GM21825 (cell line): ENCODE measurements around the gene CD276.
A peak's percentile ranks its signal among the peaks of the same experiment; 100 is the strongest.
"Not testable (repeated sequence)": the region's sequence is repeated elsewhere in the genome, so short reads cannot be mapped to it uniquely, and the experiment has no call there.

ENCODE experiments used
- ATAC-seq: cut with Tn5 transposase; IDR thresholded peaks from one replicate; pipeline ENCODE4 v1.9.1; 2021; ENCODE audit warnings: mild to moderate bottlenecking, moderate library complexity; ENCODE audit not compliant: unreplicated experiment

CD276 gene

DNA sequence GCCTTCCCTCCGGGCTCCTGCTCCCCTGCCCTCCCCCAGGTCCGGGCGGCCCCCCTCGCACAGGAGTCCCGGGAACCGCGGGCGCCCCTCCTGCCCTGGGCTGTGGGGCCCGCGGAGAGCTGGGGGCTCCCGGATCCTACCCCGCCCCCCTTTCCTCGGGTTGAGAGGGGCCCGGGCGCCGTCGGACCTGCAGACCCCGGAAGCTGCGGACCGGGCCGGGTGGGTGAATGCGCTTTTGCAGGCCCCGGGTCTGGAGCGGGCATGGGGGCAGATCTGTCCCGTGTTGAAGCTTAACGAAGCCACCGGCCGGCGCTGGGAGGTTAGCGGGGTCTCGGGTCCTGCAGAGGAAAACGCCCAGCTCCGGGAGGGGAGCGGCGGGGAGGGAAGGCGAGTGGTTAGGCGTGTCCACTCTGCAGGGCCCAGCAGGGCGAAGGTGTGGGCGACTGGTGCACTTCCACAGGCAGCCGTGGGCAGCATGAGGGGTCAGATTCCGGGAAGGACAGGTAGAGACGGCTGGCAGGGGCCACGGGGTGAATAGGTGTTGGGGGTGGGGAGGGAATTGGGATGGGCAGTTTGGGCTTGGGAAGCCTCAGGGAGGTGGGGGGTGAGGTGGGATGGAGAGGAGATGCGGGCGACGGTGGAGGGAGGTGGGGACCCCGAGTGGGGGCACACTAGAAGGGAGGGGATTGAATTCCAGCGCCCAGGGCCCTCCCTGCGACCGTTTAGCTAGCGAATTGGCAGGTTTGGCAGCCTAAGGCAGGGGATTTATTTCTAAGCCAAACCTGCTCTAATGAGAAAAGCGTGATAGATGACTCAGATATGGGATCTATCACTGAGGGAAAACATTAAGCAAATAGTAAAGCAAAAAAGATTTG lies 635 bp downstream of the CD276 start:
- ATAC-seq = no peak

DNA sequence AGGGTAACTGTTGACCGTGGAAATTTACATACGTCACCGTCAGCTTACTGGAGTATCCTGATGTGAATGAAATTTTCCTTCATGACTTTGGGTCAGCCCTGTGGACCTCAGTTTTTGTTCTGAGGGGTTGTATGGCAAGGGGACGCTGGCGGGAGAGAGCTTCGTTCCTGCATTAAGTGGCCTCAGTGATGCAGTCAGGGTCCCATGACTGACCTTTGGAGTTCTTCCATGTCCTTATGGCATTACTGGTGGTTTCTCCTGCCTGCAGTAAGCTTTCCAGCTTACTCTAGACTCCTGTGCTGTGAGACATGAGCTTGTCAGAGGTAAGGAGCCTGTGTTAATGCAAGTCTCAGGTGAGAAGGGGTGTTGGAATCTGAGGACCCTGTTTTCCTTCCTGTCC lies 1.8 kb downstream of the CD276 start:
- no peak for ATAC-seq

GRCh38 chr15:73686781-73687256 lies 2.6 kb downstream of the CD276 start:
- no peak for ATAC-seq

GRCh38 chr15:73687351-73687750 lies 3.2 kb downstream of the CD276 start:
- no peak for ATAC-seq

GRCh38 chr15:73688455-73688854 lies 4.3 kb downstream of the CD276 start:
- no peak for ATAC-seq

GRCh38 chr15:73691396-73691795 lies 7.2 kb downstream of the CD276 start:
- ATAC-seq = no peak

DNA sequence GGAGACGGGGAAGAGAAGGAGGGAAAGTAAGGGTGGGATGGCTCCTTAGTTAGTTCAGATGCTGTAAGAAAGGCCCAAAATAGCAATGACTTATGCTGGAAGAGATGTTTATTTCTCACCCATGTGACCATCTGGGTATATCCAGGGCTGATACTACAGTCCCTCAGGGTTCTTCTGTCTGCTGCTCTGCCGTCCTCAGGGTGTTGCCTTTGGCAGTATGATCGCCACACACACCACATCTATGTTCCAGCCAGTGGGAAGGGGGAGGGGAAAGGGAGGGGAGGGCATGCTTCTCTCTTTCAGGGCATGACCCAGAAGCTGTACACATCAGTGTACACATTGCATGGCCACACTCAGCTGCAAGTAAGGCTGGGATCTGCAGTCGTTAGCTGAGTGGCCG lies 10.2 kb downstream of the CD276 start:
- no peak for ATAC-seq

DNA sequence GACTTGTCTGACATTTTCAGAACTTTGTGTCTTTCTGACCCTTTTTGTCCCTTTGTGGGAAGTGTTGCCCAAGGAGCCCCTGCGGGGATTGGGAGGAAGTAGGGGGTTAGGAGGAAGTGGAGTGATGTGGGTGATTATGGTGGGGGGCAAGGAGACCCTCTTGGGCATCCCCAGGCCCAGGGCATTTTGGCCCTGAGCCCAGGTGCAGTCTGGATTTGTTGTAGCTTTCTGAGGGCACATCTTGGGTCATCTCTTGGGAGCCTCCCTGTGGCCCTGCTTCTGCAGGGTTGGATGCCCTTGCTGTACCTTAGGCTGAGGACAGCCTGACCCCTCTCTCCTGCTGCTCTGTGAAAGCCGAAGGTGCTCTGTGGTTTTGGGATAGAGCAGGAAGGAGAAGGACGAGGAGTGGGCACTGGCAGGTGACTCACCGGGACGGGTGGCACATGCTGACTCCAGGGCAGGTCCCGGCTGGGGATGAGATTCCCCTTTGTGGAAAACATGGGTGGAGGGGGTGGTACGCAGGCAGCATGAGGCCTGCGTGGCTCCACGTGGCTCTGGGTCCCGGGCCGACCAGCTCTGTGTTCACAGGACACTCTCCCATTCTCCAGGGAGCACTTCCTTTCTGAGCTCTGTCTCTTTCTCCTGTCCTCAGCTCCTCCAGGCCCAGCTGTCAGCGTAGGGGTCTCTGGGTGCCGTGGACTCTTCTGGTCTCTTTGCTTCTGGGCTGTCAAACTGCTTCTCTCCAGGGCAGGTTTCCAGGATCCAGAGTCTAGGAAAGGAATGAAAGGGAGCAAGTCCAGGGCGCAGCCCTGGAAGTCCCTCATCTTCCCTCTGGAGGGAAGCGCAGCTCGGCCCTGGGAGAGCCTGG lies 11.8 kb downstream of the CD276 start:
- no peak for ATAC-seq

DNA sequence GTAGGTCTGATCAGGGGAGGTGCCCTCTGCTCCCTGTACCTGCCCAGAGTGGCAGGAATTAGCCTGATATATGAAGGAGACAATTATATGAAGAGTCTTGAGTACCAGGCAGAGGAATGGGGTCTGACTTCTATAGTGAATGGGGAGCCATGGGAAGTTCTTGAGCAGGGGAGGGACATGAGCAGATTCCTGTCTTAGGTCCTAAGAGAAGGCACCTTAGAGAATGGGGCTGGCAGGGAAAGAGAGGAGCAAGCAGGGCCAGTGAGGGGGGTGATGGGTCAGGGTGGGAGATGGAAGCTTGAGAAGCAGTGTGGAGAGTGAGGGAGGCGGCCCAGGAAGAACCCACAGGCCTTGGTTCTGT lies 12.4 kb downstream of the CD276 start:
- no peak for ATAC-seq

- peak; percentile 65 for ATAC-seq
Measured at GRCh38 chr15:73697033-73697467, 12.9 kb downstream of the CD276 start.

DNA sequence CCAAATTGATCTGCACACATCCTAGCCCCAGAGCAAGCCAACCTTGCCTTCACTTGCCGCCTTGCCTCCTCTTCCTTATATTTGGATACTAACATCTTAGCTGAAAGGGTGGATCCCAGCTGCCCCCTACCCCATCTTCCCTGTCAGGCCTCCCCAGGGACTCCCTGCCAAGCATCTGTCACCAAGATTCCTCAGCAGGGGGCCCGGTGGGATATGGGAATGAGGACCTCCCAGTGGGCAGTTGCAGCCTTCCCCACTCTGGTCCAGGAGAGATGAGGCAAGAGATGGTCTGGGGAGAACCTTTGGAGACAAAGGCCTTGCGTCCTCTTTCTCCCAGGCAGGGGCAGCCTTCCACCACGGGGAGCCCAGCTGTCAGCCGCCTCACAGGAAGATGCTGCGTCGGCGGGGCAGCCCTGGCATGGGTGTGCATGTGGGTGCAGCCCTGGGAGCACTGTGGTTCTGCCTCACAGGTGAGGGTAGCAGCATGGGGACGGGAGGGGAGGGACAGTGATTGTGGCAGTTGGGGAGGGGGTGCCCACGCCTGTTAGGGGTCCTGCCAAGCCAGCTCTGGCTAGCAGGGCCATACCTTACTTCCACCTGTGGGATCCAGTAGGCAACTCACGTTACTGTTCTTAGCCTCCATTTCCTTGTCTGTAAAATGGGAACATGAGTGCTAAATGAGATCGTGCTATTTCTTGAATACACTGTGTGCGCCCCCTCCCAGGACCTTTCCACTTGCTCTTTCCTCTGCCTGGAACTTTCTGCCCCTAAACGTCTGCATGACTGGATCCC lies 15.3 kb downstream of the CD276 start:
- ATAC-seq = no peak

GRCh38 chr15:73700041-73700842 lies 16.1 kb downstream of the CD276 start:
- no peak for ATAC-seq

- ATAC-seq = not testable (repeated sequence)
Measured at GRCh38 chr15:73702311-73703239, 18.4 kb downstream of the CD276 start.

DNA sequence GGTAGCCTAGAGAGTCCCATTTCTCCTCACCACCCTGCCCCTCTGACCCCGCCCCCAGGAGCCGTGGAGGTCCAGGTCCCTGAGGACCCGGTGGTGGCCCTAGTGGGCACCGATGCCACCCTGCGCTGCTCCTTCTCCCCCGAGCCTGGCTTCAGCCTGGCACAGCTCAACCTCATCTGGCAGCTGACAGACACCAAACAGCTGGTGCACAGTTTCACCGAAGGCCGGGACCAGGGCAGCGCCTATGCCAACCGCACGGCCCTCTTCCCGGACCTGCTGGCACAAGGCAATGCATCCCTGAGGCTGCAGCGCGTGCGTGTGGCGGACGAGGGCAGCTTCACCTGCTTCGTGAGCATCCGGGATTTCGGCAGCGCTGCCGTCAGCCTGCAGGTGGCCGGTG lies 19.4 kb downstream of the CD276 start:
- not testable (repeated sequence) for ATAC-seq

DNA sequence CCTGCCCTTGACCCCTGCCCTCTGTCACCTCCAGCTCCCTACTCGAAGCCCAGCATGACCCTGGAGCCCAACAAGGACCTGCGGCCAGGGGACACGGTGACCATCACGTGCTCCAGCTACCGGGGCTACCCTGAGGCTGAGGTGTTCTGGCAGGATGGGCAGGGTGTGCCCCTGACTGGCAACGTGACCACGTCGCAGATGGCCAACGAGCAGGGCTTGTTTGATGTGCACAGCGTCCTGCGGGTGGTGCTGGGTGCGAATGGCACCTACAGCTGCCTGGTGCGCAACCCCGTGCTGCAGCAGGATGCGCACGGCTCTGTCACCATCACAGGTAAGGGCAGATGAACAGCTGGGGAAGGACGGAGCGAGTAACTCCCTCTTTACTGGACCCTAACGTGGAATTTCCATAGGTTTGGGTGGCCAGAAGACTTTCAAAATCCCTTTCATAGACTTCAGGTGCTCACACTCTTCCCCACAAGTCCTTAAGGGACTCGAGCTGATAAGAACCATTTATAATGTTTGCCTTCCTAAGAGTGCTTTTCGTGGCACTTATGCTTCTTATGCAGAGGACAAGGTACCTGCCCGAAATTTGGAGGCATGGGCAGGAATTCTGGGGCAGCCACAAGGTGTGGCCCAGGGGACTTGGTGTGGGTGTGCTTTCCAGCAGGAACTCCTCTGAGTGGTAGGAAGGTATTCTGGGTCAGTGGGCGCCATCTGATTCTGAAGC lies 20.1 kb downstream of the CD276 start:
- not testable (repeated sequence) for ATAC-seq

GRCh38 chr15:73704869-73705645 lies 20.9 kb downstream of the CD276 start:
- ATAC-seq = no peak

DNA sequence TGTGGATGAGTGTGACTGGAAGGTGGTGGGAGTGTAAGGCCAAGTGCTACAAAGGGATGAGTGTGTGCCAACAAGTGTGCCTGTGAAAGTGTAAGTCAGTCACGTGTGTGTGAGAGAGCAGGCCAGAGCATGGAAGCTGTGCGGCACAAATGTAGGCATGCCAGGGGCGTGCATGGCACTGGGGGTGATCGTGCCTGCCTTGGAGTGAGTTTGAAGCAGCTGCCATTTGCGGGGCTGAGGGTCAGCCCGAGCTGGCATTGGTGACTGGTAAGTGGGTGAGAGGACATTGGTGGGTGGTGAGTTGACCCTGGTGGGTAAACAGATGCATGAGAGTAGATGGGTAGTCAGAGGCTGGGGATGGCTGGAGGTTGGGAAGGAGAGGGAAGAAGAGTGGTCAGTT lies 24.5 kb downstream of the CD276 start:
- no peak for ATAC-seq

GRCh38 chr15:73709241-73709640 lies 25.1 kb downstream of the CD276 start:
- ATAC-seq = no peak
